Panc1 (cell line): ENCODE measurements around the gene OR6B2.

Experiments
- POLR2AphosphoS5 ChIP-seq: IDR thresholded peaks from 2 replicates; pipeline ENCODE4 v1.6.1; 2012; ENCODE audit warnings: mild to moderate bottlenecking, low read depth, low read length, moderate library complexity
- TF ChIP-seq, protein P1 (sequence below): fragments of 450-650 bp; IDR thresholded peaks from 2 replicates; pipeline ENCODE4 v1.5.1; 2017; ENCODE audit warnings: mild to moderate bottlenecking
- TF ChIP-seq, protein P2 (sequence below), 2 experiments: IDR thresholded peaks; 2 replicates each; pipeline ENCODE4 v1.6.1; 2011 to 2012; ENCODE audit warnings: low read depth in 2 of 2, control low read depth in 1 of 2, low read length in 1 of 2, mild to moderate bottlenecking in 1 of 2, moderate library complexity in 1 of 2; ENCODE audit not compliant: insufficient read depth in 1 of 2

DNA sequence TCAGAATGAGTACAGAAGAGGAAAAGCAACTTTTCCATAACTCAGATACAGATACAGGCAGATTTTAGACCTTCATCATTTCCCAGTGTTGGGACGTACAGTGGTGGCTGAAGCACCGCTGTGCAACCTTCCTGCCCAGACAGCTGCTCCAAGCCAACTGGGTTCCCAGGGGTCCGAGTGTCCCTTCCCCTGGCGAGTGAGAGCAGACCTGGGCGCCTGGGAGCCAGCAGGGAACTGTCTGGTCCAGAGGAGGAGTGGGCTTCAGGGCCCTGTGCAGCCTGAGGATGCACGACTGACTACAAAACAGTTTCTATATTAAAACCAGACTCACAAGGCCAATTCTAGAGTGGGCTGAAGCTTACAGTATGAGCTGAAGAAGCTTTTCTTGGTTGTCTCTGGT is 11.1 kb upstream of the OR6B2 start:
- TF ChIP-seq, protein P1, sequence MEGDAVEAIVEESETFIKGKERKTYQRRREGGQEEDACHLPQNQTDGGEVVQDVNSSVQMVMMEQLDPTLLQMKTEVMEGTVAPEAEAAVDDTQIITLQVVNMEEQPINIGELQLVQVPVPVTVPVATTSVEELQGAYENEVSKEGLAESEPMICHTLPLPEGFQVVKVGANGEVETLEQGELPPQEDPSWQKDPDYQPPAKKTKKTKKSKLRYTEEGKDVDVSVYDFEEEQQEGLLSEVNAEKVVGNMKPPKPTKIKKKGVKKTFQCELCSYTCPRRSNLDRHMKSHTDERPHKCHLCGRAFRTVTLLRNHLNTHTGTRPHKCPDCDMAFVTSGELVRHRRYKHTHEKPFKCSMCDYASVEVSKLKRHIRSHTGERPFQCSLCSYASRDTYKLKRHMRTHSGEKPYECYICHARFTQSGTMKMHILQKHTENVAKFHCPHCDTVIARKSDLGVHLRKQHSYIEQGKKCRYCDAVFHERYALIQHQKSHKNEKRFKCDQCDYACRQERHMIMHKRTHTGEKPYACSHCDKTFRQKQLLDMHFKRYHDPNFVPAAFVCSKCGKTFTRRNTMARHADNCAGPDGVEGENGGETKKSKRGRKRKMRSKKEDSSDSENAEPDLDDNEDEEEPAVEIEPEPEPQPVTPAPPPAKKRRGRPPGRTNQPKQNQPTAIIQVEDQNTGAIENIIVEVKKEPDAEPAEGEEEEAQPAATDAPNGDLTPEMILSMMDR = no peak
- TF ChIP-seq, protein P2, sequence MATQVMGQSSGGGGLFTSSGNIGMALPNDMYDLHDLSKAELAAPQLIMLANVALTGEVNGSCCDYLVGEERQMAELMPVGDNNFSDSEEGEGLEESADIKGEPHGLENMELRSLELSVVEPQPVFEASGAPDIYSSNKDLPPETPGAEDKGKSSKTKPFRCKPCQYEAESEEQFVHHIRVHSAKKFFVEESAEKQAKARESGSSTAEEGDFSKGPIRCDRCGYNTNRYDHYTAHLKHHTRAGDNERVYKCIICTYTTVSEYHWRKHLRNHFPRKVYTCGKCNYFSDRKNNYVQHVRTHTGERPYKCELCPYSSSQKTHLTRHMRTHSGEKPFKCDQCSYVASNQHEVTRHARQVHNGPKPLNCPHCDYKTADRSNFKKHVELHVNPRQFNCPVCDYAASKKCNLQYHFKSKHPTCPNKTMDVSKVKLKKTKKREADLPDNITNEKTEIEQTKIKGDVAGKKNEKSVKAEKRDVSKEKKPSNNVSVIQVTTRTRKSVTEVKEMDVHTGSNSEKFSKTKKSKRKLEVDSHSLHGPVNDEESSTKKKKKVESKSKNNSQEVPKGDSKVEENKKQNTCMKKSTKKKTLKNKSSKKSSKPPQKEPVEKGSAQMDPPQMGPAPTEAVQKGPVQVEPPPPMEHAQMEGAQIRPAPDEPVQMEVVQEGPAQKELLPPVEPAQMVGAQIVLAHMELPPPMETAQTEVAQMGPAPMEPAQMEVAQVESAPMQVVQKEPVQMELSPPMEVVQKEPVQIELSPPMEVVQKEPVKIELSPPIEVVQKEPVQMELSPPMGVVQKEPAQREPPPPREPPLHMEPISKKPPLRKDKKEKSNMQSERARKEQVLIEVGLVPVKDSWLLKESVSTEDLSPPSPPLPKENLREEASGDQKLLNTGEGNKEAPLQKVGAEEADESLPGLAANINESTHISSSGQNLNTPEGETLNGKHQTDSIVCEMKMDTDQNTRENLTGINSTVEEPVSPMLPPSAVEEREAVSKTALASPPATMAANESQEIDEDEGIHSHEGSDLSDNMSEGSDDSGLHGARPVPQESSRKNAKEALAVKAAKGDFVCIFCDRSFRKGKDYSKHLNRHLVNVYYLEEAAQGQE (IDR thresholded peaks at IDR 0.05; ENCODE audit: insufficient read depth in 1 of 2, low read depth in 2 of 2, low read length in 1 of 2) = no peak
- TF ChIP-seq POLR2AphosphoS5 = no peak
